HG02870 (cell line): ENCODE data around the gene GYPC.

Experiments used
- ATAC-seq: cut with Tn5 transposase; IDR thresholded peaks from one replicate; pipeline ENCODE4 v1.9.1; 2021; ENCODE audit warnings: mild to moderate bottlenecking, moderate library complexity; ENCODE audit not compliant: unreplicated experiment

The GYPC gene

GRCh38 chr2:126729896-126730295 is 73.9 kb downstream of the GYPC start:
- no peak for ATAC-seq

GRCh38 chr2:126730655-126731054 is 74.7 kb downstream of the GYPC start:
- no peak for ATAC-seq

GRCh38 chr2:126731353-126731752 is 75.4 kb downstream of the GYPC start:
- ATAC-seq = no peak

- ATAC-seq = no peak
Observed at GRCh38 chr2:126732682-126733245, 76.8 kb downstream of the GYPC start.

- no peak for ATAC-seq
Observed at GRCh38 chr2:126733795-126734194, 77.8 kb downstream of the GYPC start.

GRCh38 chr2:126736133-126736874 is 80.3 kb downstream of the GYPC start:
- ATAC-seq = no peak

- no peak for ATAC-seq
Observed at GRCh38 chr2:126739141-126739540, 83.2 kb downstream of the GYPC start.

GRCh38 chr2:126744640-126745039 is 88.7 kb downstream of the GYPC start:
- ATAC-seq = no peak
